Measurements from ENCODE around the gene GPR137B. TPM values are rescaled to one million over a fixed set of nuclear protein-coding genes. Genes with fewer than 3 reads are reported as not detected.

Gene GPR137B
- total RNA-seq, 1 donor from 2014 or later, result 6.3 TPM

DNA sequence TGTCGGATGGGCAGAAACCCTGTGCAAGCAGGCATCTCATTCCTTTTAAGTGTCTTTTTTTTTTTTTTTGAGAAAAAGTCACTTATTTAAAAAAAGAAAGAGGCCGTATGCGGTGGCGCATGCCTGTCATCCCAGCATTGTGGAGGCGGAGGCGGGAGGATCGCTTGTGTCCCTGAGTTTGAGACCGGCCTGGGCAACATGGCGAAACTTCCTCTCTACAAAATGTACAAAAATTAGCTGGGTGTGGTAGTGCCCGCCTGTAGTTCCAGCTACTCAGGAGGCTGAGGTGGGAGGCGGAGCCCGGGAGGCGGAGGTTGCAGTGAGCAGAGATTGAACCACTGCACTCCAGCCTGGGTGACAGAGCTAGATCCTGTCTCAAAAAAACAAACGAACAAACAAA lies 1.7 kb downstream of the GPR137B start:
- DNase-seq (ENCODE audit: low read depth), result no peak
- no peak for FAIRE-seq
- H3K4me3 ChIP-seq (ENCODE audit: low read depth, low read length), result no peak overlapping the region
- H3K27me3 ChIP-seq (ENCODE audit: control insufficient read depth, insufficient read depth, low read length), result no peaks in the 10 kb centered on the region
- TF ChIP-seq, protein P1, sequence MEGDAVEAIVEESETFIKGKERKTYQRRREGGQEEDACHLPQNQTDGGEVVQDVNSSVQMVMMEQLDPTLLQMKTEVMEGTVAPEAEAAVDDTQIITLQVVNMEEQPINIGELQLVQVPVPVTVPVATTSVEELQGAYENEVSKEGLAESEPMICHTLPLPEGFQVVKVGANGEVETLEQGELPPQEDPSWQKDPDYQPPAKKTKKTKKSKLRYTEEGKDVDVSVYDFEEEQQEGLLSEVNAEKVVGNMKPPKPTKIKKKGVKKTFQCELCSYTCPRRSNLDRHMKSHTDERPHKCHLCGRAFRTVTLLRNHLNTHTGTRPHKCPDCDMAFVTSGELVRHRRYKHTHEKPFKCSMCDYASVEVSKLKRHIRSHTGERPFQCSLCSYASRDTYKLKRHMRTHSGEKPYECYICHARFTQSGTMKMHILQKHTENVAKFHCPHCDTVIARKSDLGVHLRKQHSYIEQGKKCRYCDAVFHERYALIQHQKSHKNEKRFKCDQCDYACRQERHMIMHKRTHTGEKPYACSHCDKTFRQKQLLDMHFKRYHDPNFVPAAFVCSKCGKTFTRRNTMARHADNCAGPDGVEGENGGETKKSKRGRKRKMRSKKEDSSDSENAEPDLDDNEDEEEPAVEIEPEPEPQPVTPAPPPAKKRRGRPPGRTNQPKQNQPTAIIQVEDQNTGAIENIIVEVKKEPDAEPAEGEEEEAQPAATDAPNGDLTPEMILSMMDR (IDR thresholded peaks at IDR 0.05; ENCODE audit: insufficient read depth, low read length, severe bottlenecking), result no peak
- no peaks in the 10 kb centered on the region for H3K36me3 ChIP-seq (ENCODE audit: control insufficient read depth, insufficient read depth, low read length)

- no peaks in the 10 kb centered on the region for H3K36me3 ChIP-seq (ENCODE audit: control insufficient read depth, insufficient read depth, low read length)
- no peaks in the 10 kb centered on the region for H3K27me3 ChIP-seq (ENCODE audit: control insufficient read depth, insufficient read depth, low read length)
- DNase-seq (ENCODE audit: low read depth) (no peak), FAIRE-seq (no peak)
- H3K4me3 ChIP-seq (ENCODE audit: low read depth, low read length), result no peak overlapping the region
- TF ChIP-seq, protein P1 (IDR thresholded peaks at IDR 0.05; ENCODE audit: insufficient read depth, low read length, severe bottlenecking), result no peak
Measured at GRCh38 chr1:236144446-236145150, 2.3 kb downstream of the GPR137B start.

DNA sequence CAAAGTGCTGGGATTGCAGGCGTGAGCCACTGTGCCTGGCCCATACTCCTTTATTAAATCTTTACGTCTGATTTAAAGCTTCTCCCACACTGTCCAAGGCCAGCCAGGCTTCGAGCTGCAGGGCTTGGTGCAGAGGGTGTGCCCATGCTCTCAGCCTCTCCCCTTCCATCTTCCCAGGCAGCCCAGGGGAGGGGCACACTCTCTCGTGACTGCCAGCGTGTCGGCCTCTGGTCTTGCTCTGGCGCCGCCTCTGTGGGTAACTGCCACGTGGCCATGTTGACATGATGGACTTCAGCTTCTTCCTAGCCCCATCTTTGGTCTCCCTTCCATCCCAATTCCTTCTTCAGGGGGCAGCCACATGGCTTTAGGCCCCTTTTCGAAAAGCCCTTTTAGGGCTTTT lies 4.7 kb downstream of the GPR137B start:
- no peaks in the 10 kb centered on the region for H3K36me3 ChIP-seq (ENCODE audit: control insufficient read depth, insufficient read depth, low read length)
- no peaks in the 10 kb centered on the region for H3K27me3 ChIP-seq (ENCODE audit: control insufficient read depth, insufficient read depth, low read length)
- H3K4me3 ChIP-seq (ENCODE audit: low read depth, low read length), result no peak overlapping the region
- TF ChIP-seq, protein P1 (IDR thresholded peaks at IDR 0.05; ENCODE audit: insufficient read depth, low read length, severe bottlenecking), result no peak
- DNase-seq (ENCODE audit: low read depth), result no peak
- FAIRE-seq, result no peak

GRCh38 chr1:236147521-236148469 lies 5.5 kb downstream of the GPR137B start:
- DNase-seq (ENCODE audit: low read depth), result no peak
- Histone ChIP-seq H3K27me3 (ENCODE audit: control insufficient read depth, insufficient read depth, low read length) (no peaks in the 10 kb centered on the region), H3K4me3 (ENCODE audit: low read depth, low read length) (no peak overlapping the region), H3K36me3 (ENCODE audit: control insufficient read depth, insufficient read depth, low read length) (no peaks in the 10 kb centered on the region)
- TF ChIP-seq, protein P1 (IDR thresholded peaks at IDR 0.05; ENCODE audit: insufficient read depth, low read length, severe bottlenecking), result no peak
- FAIRE-seq, result no peak

DNA sequence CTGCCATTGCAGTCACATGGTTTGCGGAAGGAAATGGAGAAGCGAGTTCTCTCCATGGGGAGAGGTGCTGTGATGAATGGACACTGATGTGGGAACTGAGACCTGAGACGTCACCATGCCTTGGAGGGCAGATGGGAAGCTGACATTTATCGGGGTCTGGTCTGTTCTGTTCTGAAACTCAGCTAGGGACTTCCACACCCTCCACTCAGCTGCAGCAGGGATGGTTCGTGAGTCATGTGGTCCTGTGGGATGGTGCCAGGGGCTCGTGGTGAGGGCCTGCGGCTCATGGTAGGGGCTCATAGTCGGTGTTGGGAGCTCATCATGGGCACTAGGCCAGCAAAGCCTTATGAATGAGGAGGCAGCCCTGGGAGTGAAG lies 6.1 kb downstream of the GPR137B start:
- TF ChIP-seq, protein P1 (IDR thresholded peaks at IDR 0.05; ENCODE audit: insufficient read depth, low read length, severe bottlenecking), result no peak
- Histone ChIP-seq H3K4me3 (ENCODE audit: low read depth, low read length) (no peak overlapping the region), H3K36me3 (ENCODE audit: control insufficient read depth, insufficient read depth, low read length) (no peaks in the 10 kb centered on the region), H3K27me3 (ENCODE audit: control insufficient read depth, insufficient read depth, low read length) (no peaks in the 10 kb centered on the region)
- DNase-seq (ENCODE audit: low read depth) (no peak), FAIRE-seq (no peak)
